Measurements from ENCODE around the gene SEPTIN6. TPM values are rescaled to one million over a fixed set of nuclear protein-coding genes. Genes with fewer than 3 reads are reported as not detected.

Gene SEPTIN6
- polyA plus RNA-seq, 2 donors: 5.4 to 7.3 TPM

Other genes starting within 250 kb of the SEPTIN6 start
- 100 to 1,000 TPM; 103 to 517 TPM for gene SLC25A5, start 224.7 kb downstream of the SEPTIN6 start, polyA plus RNA-seq
- gene STEEP1, start 127.8 kb downstream of the SEPTIN6 start, polyA plus RNA-seq: 10 to 100 TPM in 1 of 2 donors, 1 to 10 TPM in 1; 6.9 to 15.9 TPM
- 10 to 100 TPM; 54.0 to 54.3 TPM for gene UBE2A, start 118.6 kb downstream of the SEPTIN6 start, polyA plus RNA-seq
- gene NKRF, start 86.7 kb downstream of the SEPTIN6 start, polyA plus RNA-seq: 1 to 10 TPM; 4.6 to 5.3 TPM
- under 1 TPM; 0.14 to 0.18 TPM for gene SOWAHD, start 65.4 kb upstream of the SEPTIN6 start, polyA plus RNA-seq
- gene RPL39, start 98.5 kb upstream of the SEPTIN6 start, polyA plus RNA-seq: 1,000 to 10,000 TPM; 4,646 to 5,407 TPM
- 10 to 100 TPM in 1 of 2 donors, 1 to 10 TPM in 1; 7.9 to 20.6 TPM for gene UPF3B, start 159.8 kb upstream of the SEPTIN6 start, polyA plus RNA-seq
- 10 to 100 TPM; 13.4 to 13.9 TPM for gene RNF113A, start 178.6 kb upstream of the SEPTIN6 start, polyA plus RNA-seq
- gene NDUFA1, start 178.7 kb upstream of the SEPTIN6 start, polyA plus RNA-seq: 100 to 1,000 TPM; 146 to 229 TPM
- gene AKAP14, start 202.7 kb upstream of the SEPTIN6 start, polyA plus RNA-seq: not detected